ENCODE measurements around the gene MACROH2A2. TPM values are rescaled to one million over a fixed set of nuclear protein-coding genes. Genes with fewer than 3 reads are reported as not detected.

The MACROH2A2 gene
- polyA plus RNA-seq, 4 donors = 2.9 to 45.8 (median 13.1) TPM

Other genes with a start within 250 kb of the MACROH2A2 start
- 10 to 100 TPM in 3 of 4 donors, 1 to 10 TPM in 1; 3.8 to 15.7 (median 13.6) TPM for gene AIFM2, start 80.0 kb downstream of the MACROH2A2 start, polyA plus RNA-seq
- 10 to 100 TPM; 10.5 to 17.9 (median 12.5) TPM for gene TYSND1, start 93.9 kb downstream of the MACROH2A2 start, polyA plus RNA-seq
- 10 to 100 TPM; 18.8 to 78.0 (median 26.5) TPM for gene SAR1A, start 117.7 kb downstream of the MACROH2A2 start, polyA plus RNA-seq
- 100 to 1,000 TPM; 103 to 383 (median 203) TPM for gene PPA1, start 180.6 kb downstream of the MACROH2A2 start, polyA plus RNA-seq
- under 1 TPM in 2 of 4 donors, not detected in 2; 0.06 to 0.22 TPM for gene NPFFR1, start 231.2 kb downstream of the MACROH2A2 start, polyA plus RNA-seq